Uterus (tissue), 4 donors: Measurements from ENCODE around the gene KLHDC3. TPM values are rescaled to one million over a fixed set of nuclear protein-coding genes. Genes with fewer than 3 reads are reported as not detected.

ENCODE experiments used
- DNase-seq, 2 donors: peaks; one replicate each; pipeline ENCODE4 v3.0.0-alpha.2; 2019 to 2020
- H3K27ac ChIP-seq, 2 donors: fragments of 200-600 bp; sonication (generic); 1 replicate in 1 of 2; 2 replicates in 1 of 2; pipeline ENCODE4 v1.5.1; 2016 to 2018
- H3K27me3 ChIP-seq, 2 donors: fragments of 200-600 bp; sonication (generic); one replicate each; pipeline ENCODE4 v1.5.1; 2018 to 2019; ENCODE audit warnings: control low read depth in 1 of 2
- H3K36me3 ChIP-seq, 2 donors: fragments of 200-600 bp; sonication (generic); one replicate each; pipeline ENCODE4 v1.5.1; 2019; ENCODE audit warnings: control low read depth in 1 of 2
- H3K4me1 ChIP-seq, 2 donors: fragments of 200-600 bp; sonication (generic); one replicate each; pipeline ENCODE4 v1.5.1; 2018 to 2019; ENCODE audit warnings: control low read depth in 1 of 2
- H3K4me3 ChIP-seq, 2 donors: fragments of 200-600 bp; sonication (generic); 1 replicate in 1 of 2; 2 replicates in 1 of 2; pipeline ENCODE4 v1.5.1; 2018 to 2019; ENCODE audit warnings: mild to moderate bottlenecking in 1 of 2
- H3K9me3 ChIP-seq, 2 donors: fragments of 200-600 bp; sonication (generic); one replicate each; pipeline ENCODE4 v1.5.1; 2019; ENCODE audit warnings: control low read depth in 1 of 2
- POLR2A ChIP-seq, 2 donors: fragments of 450-650 bp; IDR thresholded peaks; one replicate each; pipeline ENCODE4 v1.6.1; 2016; ENCODE audit warnings: antibody characterized with exemption in 2 of 2, mild to moderate bottlenecking in 1 of 2, moderate library complexity in 1 of 2
- intact Hi-C: fragments of 100-400 bp; cut with DNase I; formaldehyde crosslinking; loops from one replicate; pipeline ENCODE4 v1.15.1; 2023; ENCODE audit warnings: low total_unique reads
- total RNA-seq, 4 donors: library from RNA; depleted of rRNA in 3 of 4; stranded (reverse); fragments of >200 nt in 3 of 4; gene quantifications; one replicate each; pipeline versions ENCODE4 v1.1.0 to v1.2.4, GENCODE V29; 2014 to 2023
- TF ChIP-seq, protein P1 (sequence below), 4 experiments: fragments of 200-600 bp in 2 of 4; fragments of 450-650 bp in 2 of 4; sonication (generic) in 2 of 4; IDR thresholded peaks; one replicate each; pipeline ENCODE4 v1.5.1; 2016 to 2019; ENCODE audit warnings: antibody characterized with exemption in 4 of 4, mild to moderate bottlenecking in 2 of 4, moderate library complexity in 1 of 4
- donor health status: DM: yes; HTN: yes; CAD: no.

KLHDC3 gene, protein sequence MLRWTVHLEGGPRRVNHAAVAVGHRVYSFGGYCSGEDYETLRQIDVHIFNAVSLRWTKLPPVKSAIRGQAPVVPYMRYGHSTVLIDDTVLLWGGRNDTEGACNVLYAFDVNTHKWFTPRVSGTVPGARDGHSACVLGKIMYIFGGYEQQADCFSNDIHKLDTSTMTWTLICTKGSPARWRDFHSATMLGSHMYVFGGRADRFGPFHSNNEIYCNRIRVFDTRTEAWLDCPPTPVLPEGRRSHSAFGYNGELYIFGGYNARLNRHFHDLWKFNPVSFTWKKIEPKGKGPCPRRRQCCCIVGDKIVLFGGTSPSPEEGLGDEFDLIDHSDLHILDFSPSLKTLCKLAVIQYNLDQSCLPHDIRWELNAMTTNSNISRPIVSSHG
- total RNA-seq: 100 to 1,000 TPM in 1 of 4 donors, 10 to 100 TPM in 3; 19.7 to 152 (median 56.8) TPM

DNA sequence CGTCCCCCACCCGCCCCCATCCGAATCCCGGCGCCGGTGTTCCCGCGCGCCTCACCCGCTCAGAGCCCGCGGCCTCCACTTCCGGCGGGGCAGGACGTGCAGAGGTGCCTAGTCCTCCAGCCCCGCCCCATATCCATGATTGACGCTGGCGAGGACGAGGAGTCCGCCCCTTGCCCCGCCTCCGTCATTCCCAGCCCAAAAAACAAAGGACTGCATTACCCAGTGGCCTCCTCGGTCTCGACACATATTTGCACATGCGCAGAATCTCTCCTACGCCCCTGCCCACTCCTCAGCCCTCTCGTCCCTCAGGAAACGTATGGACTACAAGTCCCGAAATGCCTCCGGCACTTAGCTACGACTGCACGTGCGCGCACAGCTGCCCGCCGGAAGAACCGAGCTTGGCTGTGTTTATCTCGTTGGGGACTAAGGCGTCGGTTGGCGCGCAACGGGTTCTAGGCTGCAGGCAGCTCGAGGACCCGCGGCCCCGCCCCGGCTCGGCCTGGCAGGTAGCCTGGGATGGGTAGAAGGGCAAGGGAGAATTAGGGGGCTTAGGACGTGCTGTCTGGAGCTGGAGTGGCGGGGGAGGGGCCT lies at the start of gene KLHDC3, which contains the start of gene MEA1:
TSS of gene KLHDC3 (plus strand) at position 407 of the 591 bp plus-strand sequence. CDS start 2,944 bp downstream, outside the sequence.
TSS of gene MEA1 (minus strand) at position 104 of the 591 bp plus-strand sequence. CDS start 133 bp downstream, outside the sequence.
- Histone ChIP-seq H3K9me3 (no peaks in the 10 kb centered on the region), H3K4me3 (peak within 1 kb of the TSS; percentile 68 to 99), H3K4me1 (peaks cover 0 to 8% of the 10 kb centered on the region in 2 donors), H3K27ac (peak within 1 kb of the TSS; percentile 85 to 89), H3K36me3 (no peaks in the 10 kb centered on the region), H3K27me3 (no peaks in the 10 kb centered on the region)
- TF ChIP-seq POLR2A (IDR thresholded peaks at IDR 0.05): peak; percentile 57 to 60
- TF ChIP-seq, protein P1, sequence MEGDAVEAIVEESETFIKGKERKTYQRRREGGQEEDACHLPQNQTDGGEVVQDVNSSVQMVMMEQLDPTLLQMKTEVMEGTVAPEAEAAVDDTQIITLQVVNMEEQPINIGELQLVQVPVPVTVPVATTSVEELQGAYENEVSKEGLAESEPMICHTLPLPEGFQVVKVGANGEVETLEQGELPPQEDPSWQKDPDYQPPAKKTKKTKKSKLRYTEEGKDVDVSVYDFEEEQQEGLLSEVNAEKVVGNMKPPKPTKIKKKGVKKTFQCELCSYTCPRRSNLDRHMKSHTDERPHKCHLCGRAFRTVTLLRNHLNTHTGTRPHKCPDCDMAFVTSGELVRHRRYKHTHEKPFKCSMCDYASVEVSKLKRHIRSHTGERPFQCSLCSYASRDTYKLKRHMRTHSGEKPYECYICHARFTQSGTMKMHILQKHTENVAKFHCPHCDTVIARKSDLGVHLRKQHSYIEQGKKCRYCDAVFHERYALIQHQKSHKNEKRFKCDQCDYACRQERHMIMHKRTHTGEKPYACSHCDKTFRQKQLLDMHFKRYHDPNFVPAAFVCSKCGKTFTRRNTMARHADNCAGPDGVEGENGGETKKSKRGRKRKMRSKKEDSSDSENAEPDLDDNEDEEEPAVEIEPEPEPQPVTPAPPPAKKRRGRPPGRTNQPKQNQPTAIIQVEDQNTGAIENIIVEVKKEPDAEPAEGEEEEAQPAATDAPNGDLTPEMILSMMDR (IDR thresholded peaks at IDR 0.05): peak in 2 of 4 experiments; percentile 11 to 37
- DNase-seq: peak; percentile 99 to 100
- intact Hi-C loops: no loop called here

DNA sequence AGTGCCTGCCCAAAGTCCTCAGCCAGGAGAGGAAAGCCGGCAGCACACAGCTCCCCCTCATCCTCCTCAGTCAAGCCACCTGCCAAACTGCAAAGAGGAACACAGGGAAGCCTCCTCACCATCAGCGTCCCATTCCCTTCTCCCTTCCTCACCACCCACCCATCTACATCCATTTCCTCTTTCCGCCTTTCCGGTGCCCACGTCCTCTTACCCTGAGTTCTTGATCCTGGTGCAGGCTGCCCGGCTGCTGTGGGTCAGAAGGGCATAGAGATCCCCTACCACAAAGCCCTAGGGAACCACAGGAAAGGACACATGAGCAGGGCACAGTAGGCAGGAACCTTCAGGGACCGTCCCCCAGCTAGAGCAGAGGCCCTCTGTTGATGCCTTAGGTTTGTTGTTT lies 47.5 kb upstream of the KLHDC3 start:
- no peaks in the 10 kb centered on the region for H3K36me3 ChIP-seq
- no peaks in the 10 kb centered on the region for H3K27me3 ChIP-seq
- H3K4me3 ChIP-seq: no peak overlapping the region
- no peak overlapping the region for H3K27ac ChIP-seq
- H3K9me3 ChIP-seq: no peaks in the 10 kb centered on the region
- H3K4me1 ChIP-seq: no peaks in the 10 kb centered on the region
- intact Hi-C loops: no loop called here
- DNase-seq: no peak
- TF ChIP-seq, protein P1 (IDR thresholded peaks at IDR 0.05): no peak
- TF ChIP-seq POLR2A (IDR thresholded peaks at IDR 0.05): no peak

DNA sequence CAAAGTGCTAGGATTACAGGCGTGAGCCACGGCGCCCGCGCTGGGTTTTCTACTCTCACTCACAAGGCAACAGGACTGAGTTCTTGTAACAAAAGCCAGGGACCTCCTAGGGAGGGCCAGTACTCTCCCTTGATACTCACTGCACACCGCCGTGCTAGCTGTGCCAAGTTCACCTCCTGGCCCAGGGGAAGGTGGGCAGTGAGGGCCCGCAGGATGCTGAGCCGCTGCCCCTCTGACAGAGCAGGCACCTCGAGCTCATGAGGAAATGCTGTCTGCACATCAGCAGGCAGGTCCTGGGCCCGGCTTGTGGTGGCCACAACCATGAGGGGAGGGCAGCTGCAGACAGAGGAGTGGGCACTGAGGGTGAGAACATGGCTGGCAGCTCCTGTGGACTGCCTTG lies 46.8 kb upstream of the KLHDC3 start:
- intact Hi-C loops: no loop called here
- no peaks in the 10 kb centered on the region for H3K9me3 ChIP-seq
- DNase-seq: no peak

DNA sequence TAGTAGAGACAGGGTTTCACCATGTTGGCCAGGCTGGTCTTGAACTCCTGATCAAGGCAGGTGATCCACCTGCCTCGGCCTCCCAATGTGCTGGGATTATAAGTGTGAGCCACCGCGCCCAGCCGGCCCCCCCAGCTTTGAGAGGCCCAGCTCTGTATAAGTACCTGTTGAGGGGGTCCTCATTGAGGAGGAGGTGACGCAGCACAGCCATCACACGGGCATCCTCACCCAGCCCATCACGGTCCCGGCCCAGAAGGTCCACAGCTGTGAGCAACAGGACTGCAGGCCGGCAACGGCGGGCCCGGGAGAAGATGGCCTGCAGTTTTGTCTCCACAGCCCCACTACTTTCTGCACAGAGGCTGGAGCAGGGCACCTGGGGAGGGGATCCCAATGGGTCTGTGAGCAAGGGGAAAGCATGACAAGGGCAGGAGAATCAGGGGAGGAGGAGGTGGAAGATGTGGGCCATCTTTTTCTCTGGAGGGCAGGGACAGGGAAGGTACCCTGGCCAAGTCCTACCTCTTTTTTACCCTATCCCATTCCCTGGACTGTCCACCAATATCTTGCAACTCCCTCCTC lies 45.8 kb upstream of the KLHDC3 start:
- intact Hi-C loops: no loop called here
- no peaks in the 10 kb centered on the region for H3K27me3 ChIP-seq
- H3K4me3 ChIP-seq: no peak overlapping the region
- TF ChIP-seq POLR2A (IDR thresholded peaks at IDR 0.05): no peak
- TF ChIP-seq, protein P1 (IDR thresholded peaks at IDR 0.05): no peak
- H3K4me1 ChIP-seq: no peaks in the 10 kb centered on the region
- H3K36me3 ChIP-seq: no peaks in the 10 kb centered on the region
- H3K27ac ChIP-seq: no peak overlapping the region
- DNase-seq: no peak
- H3K9me3 ChIP-seq: no peaks in the 10 kb centered on the region

More for the DNA sequence above, 46.8 kb upstream of the KLHDC3 start:
- TF ChIP-seq, protein P1 (IDR thresholded peaks at IDR 0.05): no peak
- TF ChIP-seq POLR2A (IDR thresholded peaks at IDR 0.05): no peak
- no peaks in the 10 kb centered on the region for H3K4me1 ChIP-seq
- no peaks in the 10 kb centered on the region for H3K36me3 ChIP-seq
- H3K27me3 ChIP-seq: no peaks in the 10 kb centered on the region
- no peak overlapping the region for H3K4me3 ChIP-seq
- H3K27ac ChIP-seq: no peak overlapping the region

DNA sequence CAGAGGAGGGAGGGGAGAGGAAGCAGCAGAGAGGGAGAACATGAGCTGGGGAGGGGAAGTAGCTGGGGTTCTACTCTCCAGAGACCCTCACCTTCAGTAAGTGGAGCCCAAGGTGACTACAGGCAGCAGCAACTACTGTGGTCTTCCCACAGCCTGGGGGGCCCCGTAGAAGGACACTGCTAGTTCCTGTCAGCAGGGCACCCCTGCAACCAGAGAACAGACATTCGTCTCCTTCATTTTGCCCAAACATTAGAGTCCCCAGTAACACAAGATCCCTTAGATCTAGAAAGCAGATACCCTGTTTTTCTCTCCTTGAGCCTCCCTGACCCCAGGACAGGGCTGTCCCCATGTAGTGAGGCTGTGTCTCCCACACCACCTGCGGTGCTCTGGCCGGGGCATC lies 45.3 kb upstream of the KLHDC3 start:
- no peaks in the 10 kb centered on the region for H3K36me3 ChIP-seq
- no peaks in the 10 kb centered on the region for H3K9me3 ChIP-seq
- no peaks in the 10 kb centered on the region for H3K4me1 ChIP-seq
- no peak overlapping the region for H3K4me3 ChIP-seq
- H3K27ac ChIP-seq: no peak overlapping the region
- DNase-seq: no peak
- TF ChIP-seq POLR2A (IDR thresholded peaks at IDR 0.05): no peak
- no peaks in the 10 kb centered on the region for H3K27me3 ChIP-seq
- intact Hi-C loops: no loop called here
